ENCODE results near the gene EFCAB11.

The EFCAB11 gene

GRCh38 chr14:89746654-89747053 is 207.9 kb downstream of the EFCAB11 start:
- no CpG with 5 or more reads among the region's 2 CpGs for WGBS, 2 experiments (ENCODE audit: insufficient coverage in 2 of 2)
- Histone ChIP-seq H3K4me3 (ENCODE audit: extremely low read depth, insufficient read depth, low read length, poor library complexity, severe bottlenecking) (no peak overlapping the region), H3K27ac (ENCODE audit: low read depth, low read length, severe bottlenecking) (no peak overlapping the region), H3K4me1 (ENCODE audit: control insufficient read depth, insufficient read depth, low read length, poor library complexity, severe bottlenecking) (no peaks in the 10 kb centered on the region), H3K36me3 (ENCODE audit: control insufficient read depth, insufficient read depth, low read length) (no peaks in the 10 kb centered on the region), H3K9me3 (ENCODE audit: control insufficient read depth, low read length) (peaks cover 8% of the 10 kb centered on the region)

- H3K27ac ChIP-seq (ENCODE audit: low read depth, low read length, severe bottlenecking), result no peak overlapping the region
- no peaks in the 10 kb centered on the region for H3K4me1 ChIP-seq (ENCODE audit: control insufficient read depth, insufficient read depth, low read length, poor library complexity, severe bottlenecking)
These were observed 208.4 kb downstream of the EFCAB11 start for GRCh38 chr14:89746135-89746534.

More at GRCh38 chr14:89746135-89746534, 208.4 kb downstream of the EFCAB11 start:
- Histone ChIP-seq H3K36me3 (ENCODE audit: control insufficient read depth, insufficient read depth, low read length) (no peaks in the 10 kb centered on the region), H3K9me3 (ENCODE audit: control insufficient read depth, low read length) (peaks cover 9% of the 10 kb centered on the region), H3K4me3 (ENCODE audit: extremely low read depth, insufficient read depth, low read length, poor library complexity, severe bottlenecking) (no peak overlapping the region)
- WGBS, 2 experiments (ENCODE audit: insufficient coverage in 2 of 2), result 95 to 97% methylated on average over 4 to 5 of the region's 7 CpGs
